HUES6 (cell line): Measurements from ENCODE around the gene CHSY3.

Experiments used
- H3K27ac ChIP-seq: 2 replicates; pipeline ENCODE4 v1.7.0; 2013; ENCODE audit warnings: low read depth, mild to moderate bottlenecking, low read length, inconsistent platforms
- H3K27me3 ChIP-seq: 2 replicates; pipeline ENCODE4 v1.6.1; 2013; ENCODE audit warnings: low read length; ENCODE audit not compliant: control insufficient read depth, insufficient read depth
- H3K36me3 ChIP-seq: 2 replicates; pipeline ENCODE4 v1.6.1; 2013; ENCODE audit warnings: low read length; ENCODE audit not compliant: control insufficient read depth, insufficient read depth
- H3K4me1 ChIP-seq: 2 replicates; pipeline ENCODE4 v1.6.1; 2013; ENCODE audit warnings: low read length; ENCODE audit not compliant: control insufficient read depth, insufficient read depth
- H3K4me3 ChIP-seq: 2 replicates; pipeline ENCODE4 v1.5.1; 2013; ENCODE audit warnings: low read depth, low read length
- H3K9ac ChIP-seq: one replicate; pipeline ENCODE4 v1.6.1; 2013; ENCODE audit warnings: mild to moderate bottlenecking, low read length
- H3K9me3 ChIP-seq: 2 replicates; pipeline ENCODE4 v1.6.1; 2013; ENCODE audit warnings: low read depth, low read length; ENCODE audit not compliant: control insufficient read depth, insufficient read depth

The CHSY3 gene

DNA sequence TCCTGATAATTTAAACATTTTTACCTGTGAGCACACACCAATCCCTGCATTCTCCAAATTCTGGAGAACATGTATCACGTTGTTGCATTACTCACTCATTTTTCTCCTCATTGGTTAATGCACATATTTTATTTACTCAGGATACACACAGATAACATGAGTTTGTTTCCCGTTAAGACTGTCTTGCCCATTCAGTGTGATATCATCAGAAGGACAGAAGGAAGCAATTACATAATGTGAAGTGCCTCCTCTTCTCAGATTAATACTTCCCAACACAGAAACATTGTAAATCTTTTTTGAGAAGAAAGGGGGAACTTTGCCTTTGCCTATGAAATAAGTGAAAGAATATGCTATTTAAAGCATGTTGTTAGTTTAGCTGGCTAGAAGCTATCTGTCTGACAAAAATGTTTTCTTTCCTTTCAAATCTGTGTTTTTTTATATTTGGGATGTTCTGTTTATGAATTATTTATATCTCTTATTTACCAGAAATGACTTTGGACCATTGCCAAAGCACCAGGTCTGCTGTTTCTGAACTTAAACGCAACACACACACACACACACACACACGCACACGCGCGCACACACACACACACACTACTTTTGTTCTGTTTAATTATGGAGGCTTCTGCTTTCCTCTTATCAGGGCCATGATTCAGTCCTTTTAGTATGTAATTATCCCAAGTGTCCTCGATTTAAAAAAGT, 186.5 kb downstream of the CHSY3 start:
- H3K4me3 ChIP-seq: no peak overlapping the region
- no peak overlapping the region for H3K27ac ChIP-seq
- no peaks in the 10 kb centered on the region for H3K27me3 ChIP-seq
- H3K36me3 ChIP-seq: no peaks in the 10 kb centered on the region
- peaks cover 2% of the 10 kb centered on the region; the same call in 1 of the 2 replicates for H3K9me3 ChIP-seq
- H3K4me1 ChIP-seq: no peaks in the 10 kb centered on the region
- no peak overlapping the region for H3K9ac ChIP-seq

GRCh38 chr5:130092991-130093390, 188.7 kb downstream of the CHSY3 start:
- no peaks in the 10 kb centered on the region for H3K4me1 ChIP-seq
- H3K27ac ChIP-seq: no peak overlapping the region
- no peaks in the 10 kb centered on the region for H3K27me3 ChIP-seq
- peaks cover 2% of the 10 kb centered on the region; the same call in 1 of the 2 replicates for H3K9me3 ChIP-seq
- no peak overlapping the region for H3K9ac ChIP-seq
- no peak overlapping the region for H3K4me3 ChIP-seq
- H3K36me3 ChIP-seq: no peaks in the 10 kb centered on the region

GRCh38 chr5:130096483-130096882, 192.2 kb downstream of the CHSY3 start:
- peaks cover 2% of the 10 kb centered on the region; the same call in 1 of the 2 replicates for H3K9me3 ChIP-seq
- H3K4me1 ChIP-seq: no peaks in the 10 kb centered on the region
- H3K27me3 ChIP-seq: no peaks in the 10 kb centered on the region
- H3K4me3 ChIP-seq: no peak overlapping the region
- H3K9ac ChIP-seq: no peak overlapping the region
- no peaks in the 10 kb centered on the region for H3K36me3 ChIP-seq
- H3K27ac ChIP-seq: no peak overlapping the region

GRCh38 chr5:130099008-130099407, 194.7 kb downstream of the CHSY3 start:
- Histone ChIP-seq H3K4me3 (no peak overlapping the region), H3K27ac (no peak overlapping the region), H3K27me3 (no peaks in the 10 kb centered on the region)

GRCh38 chr5:130102375-130102774, 198.1 kb downstream of the CHSY3 start:
- Histone ChIP-seq H3K4me3 (no peak overlapping the region), H3K4me1 (no peaks in the 10 kb centered on the region), H3K27me3 (no peaks in the 10 kb centered on the region), H3K27ac (no peak overlapping the region), H3K9me3 (no peaks in the 10 kb centered on the region), H3K9ac (no peak overlapping the region), H3K36me3 (no peaks in the 10 kb centered on the region)

More at GRCh38 chr5:130099008-130099407, 194.7 kb downstream of the CHSY3 start:
- Histone ChIP-seq H3K4me1 (no peaks in the 10 kb centered on the region), H3K36me3 (no peaks in the 10 kb centered on the region), H3K9me3 (no peaks in the 10 kb centered on the region), H3K9ac (no peak overlapping the region)

- no peaks in the 10 kb centered on the region for H3K27me3 ChIP-seq
- H3K9ac ChIP-seq: no peak overlapping the region
- H3K4me1 ChIP-seq: no peaks in the 10 kb centered on the region
- no peaks in the 10 kb centered on the region for H3K36me3 ChIP-seq
- H3K27ac ChIP-seq: no peak overlapping the region
- H3K9me3 ChIP-seq: no peaks in the 10 kb centered on the region
- no peak overlapping the region for H3K4me3 ChIP-seq
These were observed 198.7 kb downstream of the CHSY3 start for GRCh38 chr5:130102960-130103359.

DNA sequence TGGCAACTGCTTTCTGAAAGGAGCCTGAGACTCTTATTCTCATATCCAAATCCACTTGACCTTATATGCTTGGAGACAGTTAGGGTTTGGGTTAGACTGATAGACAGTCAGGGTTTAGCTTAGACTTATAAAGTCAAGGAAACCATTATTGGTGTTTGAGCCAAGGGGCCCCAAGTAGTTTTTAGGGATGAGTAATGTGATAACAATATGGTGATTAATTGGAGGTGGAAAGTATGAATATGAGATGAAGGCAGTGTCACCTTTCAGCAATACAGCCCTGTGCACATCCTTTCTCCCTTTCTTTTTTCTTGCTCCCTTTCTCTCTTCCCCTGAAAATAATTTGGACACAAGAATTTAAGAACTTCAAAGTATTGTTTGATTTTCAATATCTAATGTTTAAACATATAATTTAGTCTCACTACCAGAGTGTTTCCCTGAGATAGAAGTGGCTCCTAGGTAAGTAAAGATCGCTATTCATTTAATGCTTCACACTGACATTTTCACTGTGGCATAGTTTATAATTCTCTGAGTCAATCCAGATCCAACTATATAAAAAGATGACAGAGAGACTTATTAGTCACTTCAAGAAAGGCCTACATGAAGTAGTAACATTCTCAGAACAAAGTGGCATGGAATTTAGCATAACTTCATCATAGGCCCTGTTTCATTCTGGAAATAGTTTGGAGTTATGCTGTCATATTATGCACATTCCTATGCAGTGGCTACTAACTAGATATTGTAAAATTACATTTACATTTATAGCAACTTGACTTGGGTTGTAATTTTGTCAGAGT, 200.8 kb downstream of the CHSY3 start:
- Histone ChIP-seq H3K36me3 (no peaks in the 10 kb centered on the region), H3K4me1 (no peaks in the 10 kb centered on the region), H3K27ac (no peak overlapping the region), H3K9ac (no peak overlapping the region), H3K9me3 (no peaks in the 10 kb centered on the region), H3K4me3 (no peak overlapping the region), H3K27me3 (no peaks in the 10 kb centered on the region)

DNA sequence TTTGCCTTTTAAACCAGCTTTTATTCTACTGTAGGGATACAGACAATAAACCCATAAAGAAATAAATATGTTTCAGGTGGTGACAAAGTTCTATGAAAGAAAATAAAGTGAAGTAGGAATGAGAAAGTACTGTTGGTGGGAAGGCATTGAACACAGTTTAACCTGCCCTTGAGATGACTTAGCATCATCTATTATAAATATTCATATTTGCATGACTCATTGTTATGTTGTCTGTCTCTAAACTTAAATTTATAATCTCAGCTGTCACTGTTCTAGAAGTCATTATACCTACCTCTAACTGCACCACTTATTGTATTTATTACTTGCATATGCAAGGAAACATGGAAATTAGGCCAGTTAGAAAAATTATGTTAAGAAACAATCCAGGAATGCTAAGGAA, 202.2 kb downstream of the CHSY3 start:
- Histone ChIP-seq H3K9me3 (no peaks in the 10 kb centered on the region), H3K9ac (no peak overlapping the region), H3K36me3 (no peaks in the 10 kb centered on the region), H3K27ac (no peak overlapping the region), H3K4me1 (no peaks in the 10 kb centered on the region), H3K4me3 (no peak overlapping the region), H3K27me3 (no peaks in the 10 kb centered on the region)

GRCh38 chr5:130109152-130109551, 204.9 kb downstream of the CHSY3 start:
- peaks cover 5% of the 10 kb centered on the region; the same call in 1 of the 2 replicates for H3K4me1 ChIP-seq

DNA sequence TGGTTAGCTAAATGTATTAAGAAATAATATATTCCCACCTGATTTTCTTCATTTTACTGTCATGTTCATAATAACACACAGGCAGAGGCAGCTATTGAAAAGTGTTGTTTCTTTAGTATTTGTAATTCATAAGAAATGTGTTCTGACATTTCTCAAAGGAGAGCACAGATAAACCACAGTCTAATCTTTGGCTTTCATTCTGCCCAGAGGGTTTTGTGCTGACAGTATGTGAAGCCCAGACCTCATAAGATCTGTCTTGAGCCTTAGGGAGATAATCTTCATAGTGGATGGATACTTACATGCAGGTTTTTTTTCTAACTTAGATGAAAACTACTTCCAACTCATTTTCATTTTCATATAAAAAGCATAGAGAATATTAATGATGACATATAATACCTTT, 206.1 kb downstream of the CHSY3 start:
- Histone ChIP-seq H3K27ac (no peak overlapping the region), H3K4me1 (peaks cover 5% of the 10 kb centered on the region; the same call in 1 of the 2 replicates), H3K27me3 (no peaks in the 10 kb centered on the region), H3K9ac (no peak overlapping the region), H3K9me3 (no peaks in the 10 kb centered on the region), H3K4me3 (no peak overlapping the region), H3K36me3 (no peaks in the 10 kb centered on the region)

More at GRCh38 chr5:130109152-130109551, 204.9 kb downstream of the CHSY3 start:
- H3K27ac ChIP-seq: no peak overlapping the region
- no peak overlapping the region for H3K4me3 ChIP-seq
- no peaks in the 10 kb centered on the region for H3K9me3 ChIP-seq
- no peaks in the 10 kb centered on the region for H3K27me3 ChIP-seq
- no peak overlapping the region for H3K9ac ChIP-seq
- H3K36me3 ChIP-seq: no peaks in the 10 kb centered on the region

DNA sequence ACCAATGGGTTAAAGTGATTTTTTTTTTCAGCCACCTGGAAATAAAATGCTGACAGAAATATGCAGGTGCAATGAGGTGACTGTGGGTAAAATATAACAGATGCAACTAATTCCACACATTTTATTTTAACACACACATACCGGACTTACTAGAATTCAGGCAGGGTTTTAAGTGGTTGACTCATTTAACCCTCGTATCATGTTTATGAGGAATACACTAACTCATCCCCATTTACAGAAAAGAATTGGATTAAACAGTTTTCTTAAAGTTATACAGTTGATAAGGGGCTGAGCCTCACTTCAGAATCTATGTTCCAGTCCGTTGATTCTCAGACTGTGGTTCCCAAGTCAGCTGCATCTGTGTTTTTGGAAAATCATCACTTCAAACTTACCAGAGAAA, 207.5 kb downstream of the CHSY3 start:
- Histone ChIP-seq H3K36me3 (no peaks in the 10 kb centered on the region), H3K4me1 (peaks cover 5% of the 10 kb centered on the region; the same call in 1 of the 2 replicates), H3K27me3 (no peaks in the 10 kb centered on the region), H3K9me3 (no peaks in the 10 kb centered on the region), H3K27ac (no peak overlapping the region), H3K9ac (no peak overlapping the region), H3K4me3 (no peak overlapping the region)
